Parathyroid adenoma (tissue), 2 donors: ENCODE measurements around the gene ACAA1.

Experiments used
- H2AFZ ChIP-seq: fragments of 300-600 bp; sonication (generic); one replicate; pipeline ENCODE4 v1.7.0; 2017; ENCODE audit warnings: antibody characterized with exemption, mild to moderate bottlenecking
- H3K27ac ChIP-seq: fragments of 300-600 bp; sonication (generic); one replicate; pipeline ENCODE4 v1.7.0; 2017
- H3K27me3 ChIP-seq: fragments of 300-600 bp; sonication (generic); one replicate; pipeline ENCODE4 v1.7.0; 2017; ENCODE audit warnings: low read length; ENCODE audit not compliant: control insufficient read depth, insufficient read depth
- H3K36me3 ChIP-seq: fragments of 300-600 bp; sonication (generic); one replicate; pipeline ENCODE4 v1.7.0; 2017; ENCODE audit warnings: low read length; ENCODE audit not compliant: control insufficient read depth, insufficient read depth
- H3K4me1 ChIP-seq: fragments of 300-600 bp; sonication (generic); one replicate; pipeline ENCODE4 v1.7.0; 2017; ENCODE audit warnings: control low read depth
- H3K4me2 ChIP-seq: fragments of 300-600 bp; sonication (generic); one replicate; pipeline ENCODE4 v1.7.0; 2017; ENCODE audit warnings: low read length
- H3K4me3 ChIP-seq: fragments of 300-600 bp; sonication (generic); one replicate; pipeline ENCODE4 v1.7.0; 2017; ENCODE audit warnings: low read depth, low read length
- H3K79me2 ChIP-seq: fragments of 300-600 bp; sonication (generic); one replicate; pipeline ENCODE4 v1.7.0; 2017; ENCODE audit warnings: control low read depth
- H3K9ac ChIP-seq: fragments of 300-600 bp; sonication (generic); one replicate; pipeline ENCODE4 v1.7.0; 2017; ENCODE audit warnings: mild to moderate bottlenecking
- H3K9me3 ChIP-seq: fragments of 300-600 bp; sonication (generic); one replicate; pipeline ENCODE4 v1.7.0; 2017; ENCODE audit warnings: low read length; ENCODE audit not compliant: control insufficient read depth
- CTCF ChIP-seq: fragments of 300-600 bp; sonication (generic); IDR thresholded peaks from one replicate; pipeline ENCODE4 v1.7.0; 2017; ENCODE audit warnings: antibody characterized with exemption, mild to moderate bottlenecking
- donor health status: primary hyperparathyroidism.

The ACAA1 gene

DNA sequence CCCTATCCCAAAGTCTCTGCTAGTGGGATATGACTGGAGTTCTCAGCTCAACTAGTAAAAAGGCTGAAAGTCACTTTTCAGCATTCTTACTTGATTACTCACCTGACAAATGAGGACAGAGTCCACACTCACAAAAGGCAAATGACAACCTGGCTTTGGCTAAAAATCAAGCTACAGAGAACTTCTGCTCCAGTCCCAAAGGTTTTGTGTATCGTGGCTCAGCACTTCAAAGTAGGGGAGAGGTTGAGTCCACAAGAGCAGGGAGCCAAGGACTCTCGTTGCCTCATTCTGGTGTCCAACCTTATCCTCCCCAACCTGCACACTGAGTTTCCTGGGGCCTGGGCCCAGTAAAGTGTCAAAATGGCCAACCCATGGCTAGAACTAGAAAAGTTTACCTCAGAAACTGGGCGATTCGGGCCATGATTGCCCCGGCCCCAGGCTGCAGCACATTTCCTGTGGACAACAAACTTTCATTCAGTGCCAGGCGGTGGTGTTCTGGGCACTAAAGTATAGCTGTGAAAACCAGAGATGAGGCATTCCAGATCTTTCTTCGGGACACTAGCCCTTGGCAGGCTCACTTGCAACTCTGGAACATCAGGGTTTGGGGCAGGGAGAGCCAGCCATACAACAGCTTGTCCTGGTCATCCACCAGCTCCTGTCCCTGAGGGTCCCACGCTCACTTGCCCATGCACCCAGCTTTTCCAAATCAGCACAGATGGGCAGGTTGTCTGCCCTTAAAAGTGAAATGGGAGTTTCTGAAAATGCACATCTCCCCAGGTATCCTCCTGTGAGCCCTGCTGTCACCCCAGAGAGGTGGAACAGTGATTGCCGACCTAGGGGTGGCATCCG is 3.1 kb downstream of the ACAA1 start:
- H3K27ac ChIP-seq = no peak overlapping the region

DNA sequence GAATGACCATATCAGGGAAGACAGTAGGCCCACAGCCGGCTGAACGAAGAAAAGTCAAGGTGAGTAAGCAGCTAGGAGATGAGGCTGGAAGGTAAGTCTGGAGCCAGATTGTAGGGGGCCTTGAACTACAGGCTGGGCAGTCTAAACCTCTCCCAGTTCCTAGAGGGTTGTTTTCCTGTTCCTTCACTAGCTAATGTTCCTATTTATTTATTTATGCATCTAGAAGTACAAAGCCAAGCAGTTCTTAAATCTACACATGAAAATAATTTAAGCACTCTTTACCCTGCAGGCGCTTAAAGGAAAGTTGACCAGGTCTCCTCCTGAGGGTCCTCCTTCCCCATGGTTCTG is 3.7 kb downstream of the ACAA1 start:
- Histone ChIP-seq H3K9ac (no peak overlapping the region), H3K9me3 (no peaks in the 10 kb centered on the region), H3K79me2 (peaks cover 16% of the 10 kb centered on the region), H3K4me1 (peaks cover 13% of the 10 kb centered on the region), H3K4me2 (no peak overlapping the region), H2AFZ (no peak overlapping the region), H3K4me3 (no peak overlapping the region), H3K27ac (no peak overlapping the region), H3K36me3 (no peaks in the 10 kb centered on the region), H3K27me3 (no peaks in the 10 kb centered on the region)
- no peak for TF ChIP-seq CTCF

More for the DNA sequence above, 3.1 kb downstream of the ACAA1 start:
- peaks cover 13% of the 10 kb centered on the region for H3K4me1 ChIP-seq
- no peak for TF ChIP-seq CTCF
- no peaks in the 10 kb centered on the region for H3K36me3 ChIP-seq
- no peak overlapping the region for H3K4me2 ChIP-seq
- no peak overlapping the region for H2AFZ ChIP-seq
- no peak overlapping the region for H3K4me3 ChIP-seq
- no peaks in the 10 kb centered on the region for H3K9me3 ChIP-seq
- H3K79me2 ChIP-seq = peaks cover 16% of the 10 kb centered on the region
- no peaks in the 10 kb centered on the region for H3K27me3 ChIP-seq
- H3K9ac ChIP-seq = no peak overlapping the region

DNA sequence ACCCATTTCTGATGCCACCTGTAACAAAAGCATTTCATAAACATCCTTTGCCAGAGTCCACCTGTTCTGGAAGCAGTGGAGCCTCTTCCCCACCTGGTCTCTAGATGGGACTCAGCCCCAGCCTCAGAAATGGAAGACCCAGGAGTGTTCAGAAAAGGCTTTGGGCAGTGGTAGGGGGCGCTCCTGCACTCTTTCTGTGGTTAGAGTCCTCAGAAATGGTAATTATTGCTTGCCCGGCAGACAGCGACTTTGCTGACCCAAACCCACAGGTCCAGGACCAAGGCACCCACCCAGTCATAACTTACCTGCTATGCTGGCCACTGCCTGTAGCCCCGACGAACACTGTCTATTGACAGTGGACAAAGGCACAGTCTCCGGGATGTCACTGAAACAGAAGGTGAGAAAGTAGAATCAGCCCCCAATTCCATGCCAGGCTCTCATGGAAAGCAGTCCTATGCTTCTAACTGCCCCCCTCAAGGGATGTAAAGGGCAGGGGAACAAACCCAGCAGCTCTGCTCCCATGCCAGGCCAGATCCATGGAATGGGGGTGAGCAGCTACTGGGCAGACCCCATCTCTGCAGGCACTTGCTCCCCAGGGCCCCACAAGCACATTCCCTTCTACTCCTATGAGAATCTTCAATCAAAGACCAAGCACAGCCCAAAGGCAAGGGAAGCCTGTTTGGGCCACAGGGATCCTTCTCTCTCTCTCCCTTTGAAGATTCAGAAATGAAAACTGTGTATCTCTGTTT is 5.1 kb downstream of the ACAA1 start:
- Histone ChIP-seq H3K4me2 (no peak overlapping the region), H3K9me3 (no peaks in the 10 kb centered on the region), H2AFZ (no peak overlapping the region), H3K27ac (no peak overlapping the region), H3K36me3 (no peaks in the 10 kb centered on the region), H3K79me2 (peaks cover 16% of the 10 kb centered on the region), H3K9ac (no peak overlapping the region), H3K4me1 (peaks cover 10% of the 10 kb centered on the region), H3K27me3 (no peaks in the 10 kb centered on the region), H3K4me3 (no peak overlapping the region)
- no peak for TF ChIP-seq CTCF

- no peak overlapping the region for H3K9ac ChIP-seq
- no peak overlapping the region for H2AFZ ChIP-seq
- no peak overlapping the region for H3K4me2 ChIP-seq
- H3K4me3 ChIP-seq = no peak overlapping the region
- no peaks in the 10 kb centered on the region for H3K9me3 ChIP-seq
- no peaks in the 10 kb centered on the region for H3K36me3 ChIP-seq
- H3K27me3 ChIP-seq = no peaks in the 10 kb centered on the region
- H3K4me1 ChIP-seq = peaks cover 8% of the 10 kb centered on the region
- H3K27ac ChIP-seq = no peak overlapping the region
- peaks cover 8% of the 10 kb centered on the region for H3K79me2 ChIP-seq
- TF ChIP-seq CTCF = no peak
Observed at GRCh38 chr3:38130631-38131065, 6.3 kb downstream of the ACAA1 start.
